NCI-H128 (cell line): ENCODE measurements around the gene CSMD2.
A peak's percentile ranks its signal among the peaks of the same experiment; 100 is the strongest.
"Not testable (repeated sequence)": the region's sequence is repeated elsewhere in the genome, so short reads cannot be mapped to it uniquely, and the experiment has no call there.

Experiments
- DNase-seq: peaks from one replicate; lab custom pipeline; 2025; ENCODE audit not compliant: unreplicated experiment; lab: John Stamatoyannopoulos, UW

Gene CSMD2

GRCh38 chr1:34164771-34165391 lies at the start of gene CSMD2:
TSS of gene CSMD2 (minus strand) at chr1:34165230. CDS start at chr1:34165097, 133 bp downstream.
- peak; percentile 79 for DNase-seq

GRCh38 chr1:34213956-34214355 lies 48.9 kb upstream of the CSMD2 start:
- DNase-seq: no peak

- DNase-seq: no peak
Measured at GRCh38 chr1:34212673-34213072, 47.6 kb upstream of the CSMD2 start.

- no peak for DNase-seq
Measured at GRCh38 chr1:34199927-34200326, 34.9 kb upstream of the CSMD2 start.

GRCh38 chr1:34192621-34193020 lies 27.6 kb upstream of the CSMD2 start:
- no peak for DNase-seq

- no peak for DNase-seq
Measured at GRCh38 chr1:34190692-34191091, 25.7 kb upstream of the CSMD2 start.

- no peak for DNase-seq
Measured at GRCh38 chr1:34188985-34189384, 24.0 kb upstream of the CSMD2 start.

- no peak for DNase-seq
Measured at GRCh38 chr1:34188418-34188817, 23.4 kb upstream of the CSMD2 start.

GRCh38 chr1:34186741-34187494 lies 21.9 kb upstream of the CSMD2 start:
- no peak for DNase-seq

- not testable (repeated sequence) for DNase-seq
Measured at GRCh38 chr1:34183381-34183780, 18.4 kb upstream of the CSMD2 start.

- DNase-seq: no peak
Measured at GRCh38 chr1:34178072-34178471, 13.0 kb upstream of the CSMD2 start.

GRCh38 chr1:34176830-34177603 lies 12.0 kb upstream of the CSMD2 start, which contains the start of gene C1orf94:
TSS of gene C1orf94 (plus strand) at chr1:34176907. CDS start at chr1:34177790, 883 bp downstream.
- no peak for DNase-seq

GRCh38 chr1:34175744-34176143 lies 10.7 kb upstream of the CSMD2 start:
- DNase-seq: no peak

GRCh38 chr1:34167389-34167788 lies 2.4 kb upstream of the CSMD2 start:
- no peak for DNase-seq

GRCh38 chr1:34166625-34167361 lies 1.8 kb upstream of the CSMD2 start:
- no peak for DNase-seq

GRCh38 chr1:34166191-34166624 lies 1.2 kb upstream of the CSMD2 start:
- no peak for DNase-seq

GRCh38 chr1:34165422-34165921 lies 442 bp upstream of the CSMD2 start:
- no peak for DNase-seq

- DNase-seq: no peak
Measured at GRCh38 chr1:34163792-34164731, 968 bp downstream of the CSMD2 start.

- peak; percentile 61 for DNase-seq
Measured at GRCh38 chr1:34162852-34163766, 1.9 kb downstream of the CSMD2 start.
